Hematopoietic multipotent progenitor cell treated with erythropoietin and hydrocortisone succinate and interleukin-3 and kit ligand, for 6 days (in vitro differentiated cells): ENCODE measurements around the gene ITGB3BP.
"Not testable (repeated sequence)": the region's sequence is repeated elsewhere in the genome, so short reads cannot be mapped to it uniquely, and the experiment has no call there.

Experiments
- DNase-seq: peaks from one replicate; pipeline ENCODE4 v3.0.0-alpha.2; 2015

The ITGB3BP gene

GRCh38 chr1:63522891-63523728, at the start of gene ITGB3BP, which contains the start of gene EFCAB7:
ITGB3BP (minus strand) TSS chr1:63523225; CDS start chr1:63523133, 92 bp downstream.
EFCAB7 (plus strand) TSS chr1:63523525; CDS start chr1:63525573, 2,048 bp downstream.
- peak; percentile 96 for DNase-seq

- DNase-seq: not testable (repeated sequence)
Measured at GRCh38 chr1:63572686-63573085, 49.7 kb upstream of the ITGB3BP start.

- DNase-seq: no peak
Measured at GRCh38 chr1:63569640-63570316, 46.8 kb upstream of the ITGB3BP start.

GRCh38 chr1:63569068-63569467, 46.0 kb upstream of the ITGB3BP start:
- no peak for DNase-seq

GRCh38 chr1:63563745-63564144, 40.7 kb upstream of the ITGB3BP start:
- no peak for DNase-seq

- DNase-seq: no peak
Measured at GRCh38 chr1:63559357-63559756, 36.3 kb upstream of the ITGB3BP start.

GRCh38 chr1:63557365-63557987, 34.5 kb upstream of the ITGB3BP start:
- peak; percentile 74 for DNase-seq

- DNase-seq: no peak
Measured at GRCh38 chr1:63555480-63555879, 32.5 kb upstream of the ITGB3BP start.

- DNase-seq: no peak
Measured at GRCh38 chr1:63548877-63549276, 25.9 kb upstream of the ITGB3BP start.

GRCh38 chr1:63548303-63548702, 25.3 kb upstream of the ITGB3BP start:
- DNase-seq: no peak

- no peak for DNase-seq
Measured at GRCh38 chr1:63547621-63548294, 24.7 kb upstream of the ITGB3BP start.

GRCh38 chr1:63545780-63546179, 22.8 kb upstream of the ITGB3BP start:
- DNase-seq: no peak

GRCh38 chr1:63537940-63538339, 14.9 kb upstream of the ITGB3BP start:
- peak; percentile 55 for DNase-seq

GRCh38 chr1:63537006-63537405, 14.0 kb upstream of the ITGB3BP start:
- no peak for DNase-seq

- DNase-seq: no peak
Measured at GRCh38 chr1:63534406-63534805, 11.4 kb upstream of the ITGB3BP start.

GRCh38 chr1:63533931-63534330, 10.9 kb upstream of the ITGB3BP start:
- no peak for DNase-seq

GRCh38 chr1:63532727-63533126, 9.7 kb upstream of the ITGB3BP start:
- no peak for DNase-seq

GRCh38 chr1:63524201-63524600, 1.2 kb upstream of the ITGB3BP start:
- DNase-seq: peak; percentile 19

GRCh38 chr1:63523738-63524137, 713 bp upstream of the ITGB3BP start:
- DNase-seq: no peak

- DNase-seq: no peak
Measured at GRCh38 chr1:63516629-63517028, 6.4 kb downstream of the ITGB3BP start.

- no peak for DNase-seq
Measured at GRCh38 chr1:63512584-63512983, 10.4 kb downstream of the ITGB3BP start.

- no peak for DNase-seq
Measured at GRCh38 chr1:63509718-63510117, 13.3 kb downstream of the ITGB3BP start.

GRCh38 chr1:63506782-63507181, 16.2 kb downstream of the ITGB3BP start:
- no peak for DNase-seq
